SK-N-DZ (cell line): ENCODE results near the gene PDYN.

Experiments
- DNase-seq: peaks from one replicate; pipeline ENCODE4 v3.0.0-alpha.2; 2015; ENCODE audit warnings: low spot score

PDYN gene

GRCh38 chr20:1952737-1953530 lies 40.9 kb downstream of the PDYN start:
- no peak for DNase-seq

GRCh38 chr20:1951436-1952115 lies 42.3 kb downstream of the PDYN start:
- no peak for DNase-seq

GRCh38 chr20:1950836-1951235 lies 43.0 kb downstream of the PDYN start:
- no peak for DNase-seq

- no peak for DNase-seq
Measured at GRCh38 chr20:1949347-1950100, 44.3 kb downstream of the PDYN start.

- no peak for DNase-seq
Measured at GRCh38 chr20:1947535-1947846, 46.4 kb downstream of the PDYN start.

- DNase-seq = no peak
Measured at GRCh38 chr20:1946762-1947534, 46.9 kb downstream of the PDYN start.

DNA sequence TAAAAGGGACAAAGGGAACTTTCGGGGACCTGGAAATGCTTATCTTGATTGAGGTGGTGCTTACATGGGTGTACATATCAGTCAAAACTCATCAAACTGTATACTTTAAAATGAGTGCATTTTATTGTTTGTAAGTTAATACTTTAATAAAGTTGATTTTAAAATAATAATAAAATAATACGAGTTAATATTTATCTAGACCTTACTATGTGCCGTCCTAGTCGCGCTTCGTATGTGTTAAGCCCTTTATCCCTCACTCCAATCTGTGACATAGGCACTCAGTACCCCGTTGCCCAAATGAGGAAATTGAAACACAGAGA lies 47.5 kb downstream of the PDYN start:
- DNase-seq = no peak

DNA sequence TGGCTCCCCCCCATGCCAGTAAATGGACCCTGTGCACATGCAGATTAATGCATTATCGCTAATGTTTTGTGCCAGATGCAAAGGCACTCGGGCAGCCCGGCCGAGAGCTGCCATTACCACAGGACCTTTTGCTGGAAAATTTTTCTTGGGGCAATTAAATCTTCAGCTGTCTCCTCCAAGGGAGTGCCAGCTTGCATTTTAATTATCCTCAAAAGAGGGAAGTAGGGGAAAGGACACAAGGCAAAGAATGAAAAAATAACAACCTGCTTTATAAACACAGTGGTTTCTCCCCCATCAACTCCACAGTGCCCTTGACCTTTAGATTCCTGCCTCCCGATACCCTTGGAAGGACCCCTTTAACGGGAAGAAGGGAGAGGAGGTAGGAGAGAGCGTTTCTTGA lies 48.2 kb downstream of the PDYN start:
- no peak for DNase-seq

GRCh38 chr20:1945134-1945618 lies 48.7 kb downstream of the PDYN start:
- no peak for DNase-seq

DNA sequence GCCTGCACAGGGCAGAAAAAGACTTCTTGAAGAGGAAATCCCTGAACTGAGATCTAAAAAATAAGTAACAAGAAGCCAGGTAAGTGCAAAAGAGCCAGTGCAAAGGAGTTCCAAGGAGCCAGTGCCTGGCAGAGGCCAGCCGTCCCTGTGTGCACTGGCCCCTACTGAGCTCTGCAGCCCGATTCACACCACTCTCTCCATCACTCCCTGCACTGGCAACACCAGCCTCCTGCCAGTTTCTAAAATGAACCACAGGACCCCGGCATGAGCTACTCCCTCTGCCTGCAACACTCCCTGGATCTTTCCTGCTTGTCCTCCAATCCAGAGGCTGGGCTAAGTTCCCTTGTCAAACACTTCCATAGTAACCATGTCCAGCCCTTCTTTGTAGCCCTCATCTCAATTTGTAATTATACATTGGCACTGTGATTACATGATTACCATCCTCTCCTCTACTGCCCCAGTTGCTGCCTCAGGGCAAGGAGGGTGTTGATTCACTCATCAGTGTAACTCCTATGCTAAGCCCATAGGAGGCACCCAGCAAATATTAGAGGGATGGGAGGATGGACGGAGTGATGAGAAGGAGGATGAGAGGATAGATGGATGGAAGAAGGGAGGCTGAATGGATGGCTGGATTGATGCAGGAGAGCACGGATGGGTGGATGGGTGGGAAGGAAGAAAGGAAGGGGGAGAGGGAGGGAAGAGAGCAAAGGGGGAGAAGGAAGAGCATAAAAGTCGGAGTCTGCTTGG lies 49.3 kb downstream of the PDYN start:
- no peak for DNase-seq

DNA sequence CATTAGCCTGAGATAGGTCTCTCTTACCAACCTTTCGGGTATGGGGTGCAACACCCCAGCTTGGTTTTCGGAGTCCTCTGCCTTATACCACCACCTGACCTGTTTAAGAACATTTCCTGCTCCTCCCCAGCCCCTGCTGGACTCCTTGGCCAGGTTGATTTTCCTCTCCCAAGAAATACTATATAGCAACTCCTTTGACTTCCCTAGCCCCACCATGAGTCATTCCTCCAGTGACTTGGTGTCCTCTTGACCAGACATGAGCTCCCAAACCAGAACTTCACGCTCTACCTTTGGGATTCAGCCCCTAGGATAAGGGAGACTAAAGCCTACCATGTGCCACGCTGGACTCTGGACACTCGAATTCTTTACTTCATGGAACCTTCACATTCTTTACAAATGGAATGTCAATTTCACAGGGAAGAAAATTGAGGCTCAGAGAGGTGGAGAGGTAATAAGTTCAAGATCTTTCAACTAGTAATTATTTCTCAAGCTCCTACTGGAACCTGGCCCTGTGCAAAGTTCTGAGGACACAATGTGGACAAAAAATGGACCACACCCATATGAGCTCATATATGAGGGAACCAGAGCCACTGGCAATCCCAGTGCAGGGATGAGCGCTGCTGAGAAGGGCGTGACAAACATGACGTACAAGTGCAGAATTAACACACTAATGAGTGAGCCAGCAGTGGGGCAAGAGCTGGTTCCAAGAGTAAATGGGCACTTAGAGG lies 50.4 kb downstream of the PDYN start:
- no peak for DNase-seq

- no peak for DNase-seq
Measured at GRCh38 chr20:1942486-1943274, 51.2 kb downstream of the PDYN start.

- DNase-seq = no peak
Measured at GRCh38 chr20:1942061-1942460, 51.8 kb downstream of the PDYN start.

DNA sequence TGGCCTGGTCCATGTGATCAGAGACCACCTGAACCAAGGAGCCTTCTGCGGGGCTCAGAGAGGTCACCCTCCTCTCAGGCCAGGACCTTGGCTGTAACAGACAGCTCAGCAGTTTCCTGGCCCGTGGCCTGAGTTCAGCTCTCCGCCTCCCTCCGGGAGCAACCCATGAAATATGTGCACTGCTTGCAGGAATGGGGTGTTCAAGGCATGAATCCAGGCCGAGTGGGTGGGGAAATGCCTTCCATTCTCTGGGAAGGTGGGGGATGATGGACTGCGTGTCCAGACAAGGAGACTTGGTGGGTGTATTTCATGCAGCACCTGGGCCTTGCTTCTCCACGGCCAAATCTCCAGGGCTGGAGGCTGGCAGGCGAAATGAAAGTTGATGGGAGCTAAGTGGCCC lies 52.6 kb downstream of the PDYN start:
- no peak for DNase-seq

GRCh38 chr20:1940581-1940980 lies 53.3 kb downstream of the PDYN start:
- no peak for DNase-seq

- DNase-seq = no peak
Measured at GRCh38 chr20:1939270-1939595, 54.6 kb downstream of the PDYN start.

DNA sequence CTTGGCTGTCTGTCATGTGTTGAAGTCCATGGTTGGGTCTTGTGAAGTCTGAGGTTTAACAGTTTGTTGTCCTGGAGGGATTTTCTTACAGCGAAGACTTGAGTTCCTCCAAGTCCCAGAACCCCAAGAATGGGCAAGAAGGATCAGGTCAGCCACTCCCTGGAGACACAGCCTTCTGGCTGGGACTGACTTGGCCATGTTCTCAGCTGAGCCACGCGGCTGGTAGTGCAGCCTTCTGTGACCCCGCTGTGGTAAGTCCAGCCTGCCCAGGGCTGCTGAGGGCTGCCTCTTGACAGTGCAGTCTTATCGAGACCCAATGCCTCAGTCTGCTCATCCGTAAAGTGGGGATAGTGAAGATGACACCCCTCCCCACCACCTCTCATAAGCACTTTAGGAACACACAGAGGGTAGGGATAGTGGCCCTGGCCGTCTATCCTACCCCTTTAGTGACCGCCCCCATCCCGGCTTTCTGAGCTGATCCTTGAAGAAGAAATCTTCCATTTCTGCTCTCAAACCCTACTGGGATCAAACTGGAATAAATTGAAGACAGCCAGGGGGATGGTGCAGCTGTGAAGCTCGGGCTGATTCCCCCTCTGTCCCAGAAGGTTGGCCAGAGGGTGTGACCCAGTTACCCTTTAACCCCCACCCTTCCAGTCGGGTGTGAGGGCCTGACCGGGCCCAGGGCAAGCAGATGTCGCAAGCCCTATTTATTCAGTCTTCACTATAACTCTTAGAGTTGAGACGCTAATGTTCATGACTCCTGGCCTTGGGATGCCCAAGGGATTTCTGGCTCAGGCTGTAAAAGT lies 55.2 kb downstream of the PDYN start:
- DNase-seq = no peak

- no peak for DNase-seq
Measured at GRCh38 chr20:1937316-1937976, 56.4 kb downstream of the PDYN start.
